Stimulated activated CD4-positive, alpha-beta T cell treated with anti-CD3 and anti-CD28 coated beads, TNF-alpha, amount 100 ng/mL, for 48 hours (primary cell): ENCODE measurements around the gene CISTR.
"Not testable (repeated sequence)": the region's sequence is repeated elsewhere in the genome, so short reads cannot be mapped to it uniquely, and the experiment has no call there.

Experiments
- DNase-seq, 3 donors: peaks; one replicate each; pipeline ENCODE4 v3.0.0-alpha.2; 2020; ENCODE audit warnings: low read depth in 3 of 3

Gene CISTR

DNA sequence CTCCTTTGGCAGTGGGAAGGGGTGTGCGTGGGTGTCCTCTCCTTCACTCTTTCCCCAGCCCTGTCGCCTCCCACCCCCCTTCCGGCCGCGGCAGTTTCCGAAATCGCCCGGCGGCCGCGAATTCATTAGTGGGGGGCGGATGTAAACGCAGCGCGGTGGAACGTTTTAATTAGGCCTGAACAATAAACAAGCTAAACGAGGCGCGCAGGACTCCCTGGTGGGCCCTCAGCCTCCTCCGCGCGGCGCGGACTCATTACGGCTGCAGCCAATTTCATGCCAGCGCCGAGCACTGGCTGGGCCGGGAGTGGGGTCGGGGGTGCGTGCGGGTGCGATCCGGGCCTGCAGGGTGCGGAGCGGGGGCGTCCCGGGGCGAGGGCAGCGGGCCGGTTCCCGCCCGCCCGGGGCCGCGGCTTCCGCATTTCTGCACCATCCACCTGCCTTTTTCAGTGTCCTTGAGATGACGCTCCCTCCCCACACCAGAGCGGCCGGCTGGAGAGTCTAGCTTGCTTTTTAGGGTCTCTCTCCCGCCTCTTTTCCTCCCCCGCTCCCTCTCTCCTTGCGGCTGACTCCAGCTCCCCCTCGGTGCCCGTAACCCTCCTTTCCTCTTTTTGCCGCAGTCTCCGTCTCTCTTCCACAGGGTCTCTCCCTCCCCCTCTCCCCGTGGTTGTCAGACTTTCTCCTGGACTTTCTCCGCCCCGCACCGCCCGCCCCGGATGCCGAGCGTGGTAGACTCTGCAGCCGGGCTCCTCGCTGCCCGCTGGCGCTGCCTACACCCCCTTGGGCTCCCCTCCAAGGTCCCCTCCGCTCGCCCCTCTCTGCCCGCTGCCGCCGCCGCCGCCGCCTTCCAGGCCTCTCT, at the start of gene CISTR:
TSS of gene CISTR (minus strand) at position 644 of the 856 bp plus-strand sequence.
- DNase-seq, result no peak

DNA sequence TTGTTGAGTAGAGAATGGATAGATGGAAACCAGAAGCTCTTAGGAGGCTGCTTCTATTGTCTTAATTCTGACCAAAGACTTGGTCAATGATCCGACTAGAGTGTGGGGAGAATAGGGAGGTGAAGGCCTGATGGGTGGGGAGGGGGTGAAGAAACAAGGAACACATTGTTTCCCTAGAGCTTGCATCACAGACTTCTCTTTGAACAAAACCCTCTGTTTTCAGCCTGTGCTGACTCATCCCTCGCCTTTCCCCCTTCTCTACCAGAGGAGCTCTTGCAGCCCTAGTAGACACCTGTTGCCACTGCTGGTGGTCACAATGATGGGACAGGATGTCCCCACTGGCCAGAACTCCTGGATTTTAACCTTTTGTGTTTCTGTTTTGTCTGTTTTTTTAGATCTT, 46.8 kb upstream of the CISTR start:
- no peak for DNase-seq

GRCh38 chr12:53795927-53796326, 44.1 kb upstream of the CISTR start:
- DNase-seq, result no peak

- no peak for DNase-seq
Observed at GRCh38 chr12:53793221-53793620, 41.4 kb upstream of the CISTR start.

DNA sequence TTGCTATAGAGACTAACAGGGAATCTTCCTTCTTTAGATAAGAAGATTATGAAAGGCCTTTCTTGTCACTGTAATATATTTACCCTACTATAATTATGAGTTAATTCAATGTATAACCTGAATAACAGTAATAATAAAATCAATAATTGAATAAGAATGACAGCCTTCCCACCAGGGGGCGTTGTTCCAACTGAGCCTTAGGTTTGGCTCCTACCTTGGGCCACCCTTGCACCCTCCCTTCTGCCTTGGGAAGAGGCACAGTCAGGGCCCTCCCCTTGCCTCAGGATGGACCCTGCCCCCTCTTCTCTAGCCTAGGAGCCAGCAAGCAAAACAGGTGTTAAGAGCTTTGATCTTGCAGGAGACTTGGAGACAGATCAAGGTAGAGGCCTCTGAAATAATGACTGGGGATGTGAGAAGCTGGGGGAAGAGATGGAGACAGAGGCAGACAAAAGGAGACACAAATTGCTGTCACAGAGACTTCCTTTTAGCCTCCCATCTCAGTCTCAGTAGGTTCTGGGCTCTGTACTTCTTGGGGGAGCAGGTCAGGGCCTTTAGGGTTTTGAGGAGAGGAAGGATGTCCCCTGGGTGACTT, 40.1 kb upstream of the CISTR start:
- DNase-seq, result peak in 2 of 3 donors; percentile 9 to 19

DNA sequence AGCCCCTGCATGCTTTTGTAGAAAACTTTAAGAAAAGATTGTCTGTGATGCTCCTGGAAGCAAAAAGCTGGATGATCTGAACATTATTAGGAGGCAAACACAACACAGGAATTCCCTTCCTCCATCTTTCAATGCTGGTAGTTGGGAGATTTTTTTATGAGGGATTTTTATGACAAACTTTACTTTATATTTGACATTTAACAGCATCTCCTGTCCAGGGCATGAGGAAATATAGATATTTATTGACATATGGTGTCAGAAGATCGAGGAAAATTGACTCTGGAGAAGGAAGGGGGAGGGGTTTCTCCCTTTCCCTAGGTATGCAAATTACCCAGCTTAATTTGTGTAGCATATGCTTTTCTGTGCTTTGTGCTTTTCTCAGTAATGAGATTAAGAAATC, 37.8 kb upstream of the CISTR start:
- DNase-seq, result no peak

- DNase-seq, result no peak
Observed at GRCh38 chr12:53788892-53789291, 37.1 kb upstream of the CISTR start.

DNA sequence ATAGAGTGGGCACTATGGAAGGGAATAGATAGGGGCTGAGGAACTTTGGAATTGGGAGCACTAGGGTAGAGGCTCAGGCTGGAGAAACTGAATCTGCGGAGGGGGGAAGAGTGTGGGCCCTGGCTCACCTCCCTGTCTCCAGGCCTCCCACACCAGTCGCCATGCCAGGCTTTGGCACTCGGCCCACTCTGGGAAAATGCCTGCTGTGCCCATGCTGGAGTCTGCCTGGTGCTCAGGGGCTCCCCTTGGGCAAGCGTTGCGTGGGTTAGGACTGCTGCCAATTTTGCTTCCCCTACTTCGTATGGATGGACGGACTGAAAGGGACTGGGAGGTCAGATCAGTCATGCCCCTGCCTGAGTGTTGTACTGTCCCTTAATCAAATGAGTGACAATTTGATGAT, 34.6 kb upstream of the CISTR start:
- no peak for DNase-seq

GRCh38 chr12:53785161-53785560, 33.4 kb upstream of the CISTR start:
- no peak for DNase-seq

DNA sequence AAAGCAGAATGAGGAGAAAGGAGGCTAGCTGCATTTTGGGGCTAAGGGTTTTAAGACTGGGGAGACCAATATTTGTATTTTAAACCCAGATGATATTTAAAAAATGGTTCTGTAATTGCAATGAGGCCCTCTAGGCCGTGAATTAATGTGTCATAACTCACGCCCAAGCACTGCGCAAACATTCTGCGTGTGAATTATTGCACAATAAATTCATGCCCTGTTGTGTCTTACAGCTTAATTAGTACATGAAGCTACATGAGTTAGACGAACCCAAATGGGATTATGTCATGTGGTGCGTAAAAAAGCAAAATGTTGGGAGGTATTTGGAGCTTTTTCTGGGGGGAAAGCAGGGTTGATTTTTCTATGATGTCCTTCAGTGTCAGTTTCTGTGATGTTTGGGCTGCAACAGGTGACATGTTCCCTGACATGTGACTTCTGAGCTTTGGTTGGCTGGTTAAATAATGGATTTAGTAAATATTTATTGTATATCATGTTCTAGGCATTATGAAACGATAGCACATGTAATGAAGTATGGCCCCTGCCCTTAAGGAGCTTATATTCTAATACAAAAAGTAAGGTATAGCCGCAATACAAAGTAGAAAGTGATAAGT, 30.4 kb upstream of the CISTR start:
- DNase-seq, result no peak

DNA sequence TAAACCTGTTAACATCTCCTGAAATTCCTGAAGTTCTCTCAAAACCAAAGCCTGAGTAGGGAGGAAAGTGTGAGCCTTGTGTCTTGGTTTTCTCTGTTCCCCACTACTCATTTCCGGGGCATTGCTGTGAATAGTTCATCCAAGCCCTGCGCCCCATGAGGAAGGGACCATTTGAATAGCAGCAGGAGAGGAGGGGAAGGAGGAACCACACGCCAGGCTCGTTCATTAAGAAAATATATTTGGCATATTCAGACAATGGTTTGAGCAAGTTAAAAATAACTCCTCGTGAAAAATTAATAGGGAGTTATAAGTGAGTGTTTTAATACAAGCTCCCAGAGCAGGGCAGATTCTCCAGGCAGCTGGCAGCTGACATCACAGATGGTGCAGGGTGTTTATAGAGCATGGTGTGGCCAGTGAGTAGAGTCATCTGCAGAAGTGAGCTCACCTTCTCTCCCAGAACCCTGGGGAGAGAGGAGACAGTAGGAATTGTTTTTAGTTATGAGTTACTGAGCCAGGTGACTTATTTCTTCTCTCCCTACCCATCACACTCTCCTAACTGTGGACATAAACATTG, 29.5 kb upstream of the CISTR start:
- no peak for DNase-seq

- no peak for DNase-seq
Observed at GRCh38 chr12:53780323-53780722, 28.5 kb upstream of the CISTR start.

DNA sequence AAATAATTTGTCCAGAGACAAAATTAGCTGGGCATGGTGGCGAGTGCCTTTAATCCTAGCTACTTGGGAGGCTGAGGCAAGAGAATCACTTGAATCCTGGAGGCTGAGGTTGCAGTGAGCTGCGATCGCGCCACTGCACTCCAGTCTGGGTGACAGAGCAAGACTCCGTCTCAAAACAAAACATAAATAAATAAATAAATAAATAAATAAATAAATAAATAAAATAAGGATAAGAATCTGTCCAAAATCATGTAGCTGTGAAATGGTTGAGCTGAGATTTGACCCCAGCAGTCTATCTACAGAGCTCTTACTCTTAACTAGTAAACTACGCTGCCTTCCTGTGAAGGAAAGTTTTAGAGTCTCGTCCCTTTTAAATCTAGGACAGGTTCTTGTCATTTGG, 27.9 kb upstream of the CISTR start:
- not testable (repeated sequence) for DNase-seq

DNA sequence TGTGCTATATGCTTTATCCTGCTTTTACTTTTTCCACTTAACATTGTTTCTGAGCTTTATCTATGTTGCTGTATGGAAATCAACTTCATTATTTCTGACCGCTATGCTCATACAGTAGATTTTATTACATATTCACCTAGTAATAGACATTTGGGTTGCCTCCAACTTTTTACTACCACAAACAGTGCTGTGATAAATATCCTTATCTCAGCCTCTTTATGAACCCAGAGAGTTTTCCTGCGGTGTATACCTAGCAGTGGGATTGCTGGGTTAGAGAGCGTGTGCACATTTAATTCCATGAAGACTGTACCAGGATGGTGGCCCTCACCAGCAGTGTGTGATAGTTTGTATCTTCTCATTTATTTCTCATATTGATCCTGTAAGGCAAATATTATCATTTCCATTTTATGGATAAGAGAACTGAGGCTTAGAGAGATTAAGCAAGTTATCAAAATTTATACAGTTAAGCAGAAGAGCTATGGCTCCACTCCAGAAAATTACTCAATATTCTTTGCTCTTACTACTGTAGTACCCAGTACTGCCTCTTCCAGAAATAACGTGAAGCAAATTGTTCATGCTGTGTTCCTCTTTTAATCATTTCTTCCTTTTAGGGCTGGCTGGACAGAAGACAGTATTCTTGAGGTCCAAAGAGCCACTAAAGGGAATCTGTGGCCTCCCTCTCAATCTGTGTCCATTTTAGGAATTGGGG, 26.3 kb upstream of the CISTR start:
- DNase-seq, result no peak

- no peak for DNase-seq
Observed at GRCh38 chr12:53777412-53777811, 25.6 kb upstream of the CISTR start.

GRCh38 chr12:53776872-53777271, 25.1 kb upstream of the CISTR start:
- DNase-seq, result no peak

DNA sequence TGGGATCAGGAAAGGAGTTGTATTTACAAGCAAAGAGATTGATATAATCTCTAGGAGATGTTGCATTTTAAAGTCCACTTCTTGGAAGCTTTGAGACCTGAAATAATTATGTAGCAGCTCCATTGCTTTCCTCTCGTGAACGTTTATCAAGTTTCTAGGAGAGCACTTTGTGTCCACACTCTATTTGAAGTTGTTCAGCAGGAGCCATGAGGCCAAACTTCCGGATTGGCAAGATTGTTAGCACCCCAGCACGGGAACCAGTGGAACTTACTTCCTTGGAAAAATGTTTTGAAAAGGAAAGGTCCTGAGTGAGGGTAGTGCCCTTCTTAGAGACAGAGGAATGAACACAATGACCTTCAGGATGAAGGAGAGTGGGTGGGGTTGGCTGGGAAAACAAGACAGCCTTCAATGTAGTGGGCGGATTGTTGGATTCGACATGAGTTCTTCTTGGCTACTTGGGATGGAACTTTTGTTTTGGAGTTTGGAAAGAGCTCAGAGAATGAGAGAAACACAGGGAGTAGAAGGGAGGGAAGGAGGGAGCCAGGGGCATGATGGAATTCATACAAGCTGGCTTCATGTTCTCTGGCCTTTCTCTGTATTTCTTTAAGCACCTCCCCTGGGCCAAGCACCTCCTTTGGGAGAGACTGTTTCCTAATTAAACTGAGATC, 23.8 kb upstream of the CISTR start:
- no peak for DNase-seq

- no peak for DNase-seq
Observed at GRCh38 chr12:53770281-53770680, 18.5 kb upstream of the CISTR start.

- DNase-seq, result no peak
Observed at GRCh38 chr12:53768976-53769375, 17.2 kb upstream of the CISTR start.

DNA sequence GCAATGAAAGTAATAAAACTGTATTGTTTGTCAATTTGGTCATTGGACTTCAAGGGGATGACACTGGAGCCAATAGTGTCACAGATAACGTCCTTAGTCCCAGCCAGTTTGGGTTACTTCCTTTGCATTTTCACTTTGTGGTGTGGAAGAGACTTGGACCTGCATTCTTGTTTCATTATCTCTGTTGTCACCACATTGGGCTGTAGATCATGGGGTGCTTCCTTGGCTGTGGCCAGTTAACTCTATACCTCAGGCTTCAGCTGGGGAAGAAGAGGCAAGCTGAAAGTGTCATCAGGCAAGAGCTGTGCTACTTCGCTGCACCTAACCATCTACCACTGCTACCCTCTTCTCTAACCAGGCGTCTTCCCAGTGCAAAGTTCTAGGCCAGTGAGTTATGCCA, 15.1 kb upstream of the CISTR start:
- no peak for DNase-seq

GRCh38 chr12:53765891-53766290, 14.1 kb upstream of the CISTR start:
- no peak for DNase-seq

- no peak for DNase-seq
Observed at GRCh38 chr12:53764615-53765014, 12.8 kb upstream of the CISTR start.
